GM20000 (cell line): ENCODE measurements around the gene CCR1.

Experiments used
- DNase-seq: peaks from one replicate; pipeline ENCODE4 v3.0.0; 2012; ENCODE audit warnings: low spot score
- CTCF ChIP-seq: IDR thresholded peaks from 2 replicates; pipeline ENCODE4 v1.5.1; 2012; ENCODE audit warnings: mild to moderate bottlenecking, control low read depth; ENCODE audit errors: extremely low read depth, missing control alignments

CCR1 gene

DNA sequence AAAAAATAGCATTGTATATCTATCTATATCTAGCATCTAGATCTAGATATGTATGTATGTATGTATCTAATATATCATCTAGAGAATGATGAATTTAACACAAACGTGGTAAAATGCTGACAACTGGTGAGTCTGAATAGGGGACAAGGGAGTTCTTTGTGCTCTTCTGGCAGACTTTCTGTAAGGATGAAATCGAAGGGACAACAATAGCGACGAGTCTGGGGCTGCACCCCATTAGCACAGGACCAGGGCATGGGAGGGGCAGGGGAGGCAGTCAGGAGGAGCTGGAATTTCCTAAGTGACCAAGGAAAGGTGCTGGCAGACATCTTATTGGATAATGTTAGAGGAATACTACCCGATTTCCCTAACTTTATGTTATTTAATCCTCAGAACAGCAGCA, 7.9 kb downstream of the CCR1 start:
- DNase-seq, result no peak
- no peak for TF ChIP-seq CTCF

DNA sequence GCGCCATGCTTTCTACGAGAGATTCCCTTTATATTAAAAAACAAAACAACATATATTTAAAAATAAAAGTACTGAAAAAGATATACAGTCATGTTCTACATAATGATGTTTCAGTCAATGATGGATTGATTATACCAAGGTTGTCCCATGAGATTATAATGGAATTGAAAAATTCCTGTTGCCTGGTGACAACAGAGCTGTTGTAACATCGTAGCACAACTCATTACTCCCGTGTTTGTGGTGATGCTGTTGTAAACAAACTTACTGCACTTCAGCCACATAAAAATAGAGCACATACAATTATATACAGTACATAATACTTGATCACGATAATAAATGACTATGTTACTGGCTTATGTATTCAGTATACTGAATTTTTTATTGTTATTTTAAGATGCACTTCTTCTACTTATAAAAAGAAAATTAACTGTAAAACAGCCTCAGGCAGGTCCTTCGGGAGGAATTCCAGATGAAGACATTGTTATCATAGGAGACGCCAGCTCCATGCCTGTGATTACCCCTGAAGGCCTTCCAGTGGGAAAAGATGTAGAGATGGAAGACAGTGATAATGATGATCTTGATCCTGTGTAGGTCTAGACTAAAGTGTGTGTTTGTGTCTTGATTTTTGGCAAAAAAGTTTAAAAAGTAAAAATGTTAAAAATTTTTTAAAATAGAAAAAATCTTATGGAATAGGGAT, 11.7 kb downstream of the CCR1 start:
- no peak for DNase-seq
- TF ChIP-seq CTCF, result no peak

GRCh38 chr3:46194868-46195553, 13.1 kb downstream of the CCR1 start:
- no peak for TF ChIP-seq CTCF
- no peak for DNase-seq

GRCh38 chr3:46193436-46193835, 14.7 kb downstream of the CCR1 start:
- no peak for TF ChIP-seq CTCF
- DNase-seq, result no peak

DNA sequence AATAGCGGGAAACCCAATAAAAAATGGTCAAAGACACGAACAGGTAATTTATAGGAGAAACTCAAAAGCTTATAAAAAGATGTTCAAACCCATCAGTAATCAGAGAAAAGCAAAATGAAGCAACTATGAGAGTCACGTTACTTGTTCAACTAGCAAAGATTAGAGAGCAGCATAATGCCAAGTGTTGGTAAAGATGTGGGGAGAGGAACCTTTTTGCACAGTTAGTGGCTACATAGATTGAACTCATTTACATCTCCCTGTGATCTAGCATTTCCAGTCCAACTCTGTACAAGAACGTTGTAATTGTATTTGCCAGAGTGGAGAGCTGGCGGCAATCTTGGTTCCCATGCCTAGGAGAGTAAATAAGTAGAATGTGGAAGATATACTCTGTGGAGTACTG, 15.2 kb downstream of the CCR1 start:
- no peak for TF ChIP-seq CTCF
- DNase-seq, result no peak

DNA sequence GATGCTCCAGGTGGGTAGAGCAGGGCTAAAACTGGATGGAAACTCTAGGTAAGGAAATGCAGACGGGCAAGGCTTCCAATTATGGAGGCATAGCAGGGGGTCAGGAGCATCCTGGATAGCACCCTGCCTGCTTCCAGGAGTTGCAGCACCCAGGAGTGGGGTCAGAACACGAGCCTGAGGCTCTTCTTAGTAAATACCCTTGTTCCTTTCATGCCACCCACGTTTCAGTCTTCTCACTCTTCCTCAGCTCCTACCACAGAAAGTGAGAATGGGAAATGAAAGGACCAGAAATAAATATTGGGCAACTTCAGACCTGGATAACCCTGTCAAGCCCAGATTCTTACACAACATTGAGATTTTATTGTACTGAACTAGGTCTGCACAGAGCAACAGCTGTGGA, 16.4 kb downstream of the CCR1 start:
- no peak for TF ChIP-seq CTCF
- DNase-seq, result no peak

GRCh38 chr3:46188708-46189107, 19.4 kb downstream of the CCR1 start:
- no peak for DNase-seq
- TF ChIP-seq CTCF, result no peak
